ENCODE measurements around the gene CEND1. TPM values are rescaled to one million over a fixed set of nuclear protein-coding genes. Genes with fewer than 3 reads are reported as not detected.

CEND1 gene
- total RNA-seq, 4 donors from 2014 or later, result not detected

GRCh38 chr11:823441-824291 is 33.8 kb upstream of the CEND1 start:
- ATAC-seq (ENCODE audit: low FRiP score) (no peak), DNase-seq (ENCODE audit: low spot score) (no peak)
- TF ChIP-seq CTCF (IDR thresholded peaks at IDR 0.05), result no peak

- no peak for TF ChIP-seq CTCF (IDR thresholded peaks at IDR 0.05)
- ATAC-seq (ENCODE audit: low FRiP score), result no peak
- no peak for DNase-seq (ENCODE audit: low spot score)
These were observed 31.9 kb upstream of the CEND1 start for GRCh38 chr11:821512-822371.

GRCh38 chr11:820655-821511 is 31.0 kb upstream of the CEND1 start:
- no peak for TF ChIP-seq CTCF (IDR thresholded peaks at IDR 0.05)
- ATAC-seq (ENCODE audit: low FRiP score) (peak; percentile 41), DNase-seq (ENCODE audit: low spot score) (no peak)

- TF ChIP-seq CTCF (IDR thresholded peaks at IDR 0.05), result no peak
- DNase-seq (ENCODE audit: low spot score) (peak; percentile 77), ATAC-seq (ENCODE audit: low FRiP score) (peak; percentile 56)
These were observed 30.2 kb upstream of the CEND1 start for GRCh38 chr11:819943-820649.

- DNase-seq (ENCODE audit: low spot score), result peak; percentile 74
- peak; percentile 70 for ATAC-seq (ENCODE audit: low FRiP score)
- no peak for TF ChIP-seq CTCF (IDR thresholded peaks at IDR 0.05)
These were observed 29.4 kb upstream of the CEND1 start for GRCh38 chr11:819129-819931.

All from omental fat pad (tissue), 4 donors.